T-cell (primary cell): Measurements from ENCODE around the gene NTM. TPM values are rescaled to one million over a fixed set of nuclear protein-coding genes. Genes with fewer than 3 reads are reported as not detected.

Experiments used
- ATAC-seq, 4 experiments: fragments of 200-7000 bp in 3 of 4; fragments of 150-1000 bp in 1 of 4; cut with Tn5 transposase; replicated peaks in 1 of 4; 1 replicate in 3 of 4; 2 replicates in 1 of 4; pipeline ENCODE4 v1.10.0; 2021; ENCODE audit warnings: moderate library complexity in 3 of 4, mild to moderate bottlenecking in 2 of 4, moderate number of reproducible peaks in 1 of 4
- CTCF ChIA-PET, 2 donors: fragments of 300-600 bp; sonication (Branson Sonifier 250); formaldehyde crosslinking; loops; one replicate each; lab custom pipeline; 2022; ENCODE audit warnings: antibody characterized with exemption in 2 of 2; lab: Charles Lee
- POLR2A ChIA-PET, 2 donors: fragments of 300-600 bp; sonication (Branson Sonifier 250); formaldehyde crosslinking; loops; one replicate each; lab custom pipeline; 2022; ENCODE audit warnings: antibody characterized with exemption in 2 of 2; lab: Charles Lee
- DNase-seq, 35 experiments: peaks; one replicate each; pipeline versions ENCODE4 v3.0.0 to v3.0.0-alpha.2; 2013 to 2023
- H3K27ac ChIP-seq: one replicate; pipeline ENCODE4 v1.5.1; 2013; ENCODE audit warnings: low read length
- H3K27me3 ChIP-seq, 2 experiments: replicated peaks in 1 of 2; 1 replicate in 1 of 2; 2 replicates in 1 of 2; pipeline versions ENCODE4 v1.6.1 to v1.7.0; 2013; ENCODE audit warnings: low read length in 1 of 2, mixed read lengths in 1 of 2; ENCODE audit not compliant: control insufficient read depth in 2 of 2, insufficient read depth in 2 of 2; ENCODE audit errors: extremely low read depth in 1 of 2
- H3K36me3 ChIP-seq, 2 donors: 1 replicate in 1 of 2; 2 replicates in 1 of 2; pipeline versions ENCODE4 v1.6.1 to v1.7.0; 2013; ENCODE audit warnings: low read length in 1 of 2; ENCODE audit not compliant: control insufficient read depth in 2 of 2, insufficient read depth in 1 of 2; ENCODE audit errors: extremely low read depth in 1 of 2
- H3K4me1 ChIP-seq, 2 experiments: 1 replicate in 1 of 2; 2 replicates in 1 of 2; pipeline versions ENCODE4 v1.6.1 to v1.7.0; 2013; ENCODE audit warnings: low read length in 2 of 2, mixed read lengths in 1 of 2; ENCODE audit not compliant: insufficient read depth in 2 of 2, control insufficient read depth in 1 of 2; ENCODE audit errors: extremely low read depth in 1 of 2
- H3K4me3 ChIP-seq, 2 donors: 1 replicate in 1 of 2; 2 replicates in 1 of 2; pipeline versions ENCODE4 v1.5.1 to v1.7.0; 2013; ENCODE audit warnings: mild to moderate bottlenecking in 2 of 2, low read length in 1 of 2, moderate library complexity in 1 of 2; ENCODE audit not compliant: control insufficient read depth in 1 of 2; ENCODE audit errors: extremely low read depth in 1 of 2
- H3K9me3 ChIP-seq: 2 replicates; pipeline ENCODE4 v1.7.0; 2013
- H3K27ac Mint-ChIP-seq, 2 donors: one replicate each; pipeline ENCODE4 v1.8.0; 2020 to 2021; ENCODE audit warnings: mild to moderate bottlenecking in 2 of 2, mixed read lengths in 2 of 2
- H3K27me3 Mint-ChIP-seq, 2 donors: one replicate each; pipeline ENCODE4 v1.8.0; 2021 to 2022; ENCODE audit warnings: mixed read lengths in 2 of 2
- H3K36me3 Mint-ChIP-seq: one replicate; pipeline ENCODE4 v1.8.0; 2021; ENCODE audit warnings: mixed read lengths
- H3K4me1 Mint-ChIP-seq, 3 donors: one replicate each; pipeline ENCODE4 v1.8.0; 2020 to 2022; ENCODE audit warnings: mixed read lengths in 3 of 3, mild to moderate bottlenecking in 1 of 3
- H3K4me3 Mint-ChIP-seq, 3 donors: one replicate each; pipeline ENCODE4 v1.8.0; 2020 to 2022; ENCODE audit warnings: mild to moderate bottlenecking in 3 of 3, mixed read lengths in 3 of 3, moderate library complexity in 3 of 3
- H3K9me3 Mint-ChIP-seq, 3 donors: one replicate each; pipeline ENCODE4 v1.8.0; 2020 to 2022; ENCODE audit warnings: mixed read lengths in 3 of 3
- WGBS: methylation state at CpG from one replicate; pipeline ENCODE4 v1.1.5; 2013; ENCODE audit warnings: missing lambda C conversion rate; ENCODE audit not compliant: insufficient coverage; 5-methylcytosine and 5-hydroxymethylcytosine counted together
- total RNA-seq, 35 experiments: library from RNA in 6 of 35; stranded (reverse) in 6 of 35; fragments of 120-200 nt in 1 of 35; gene quantifications; one replicate each; pipeline versions ENCODE4 v1.2.1 to v1.2.4 and lab custom pipeline; 2013 to 2026

The NTM gene
- total RNA-seq, 5 donors from 2014 or later (not counting 1 experiment from before 2014, with no cell fraction given) = not detected

GRCh38 chr11:132055296-132055695 is 684.9 kb downstream of the NTM start:
- Histone ChIP-seq H3K27me3 (no peaks in the 10 kb centered on the region), H3K9me3 (no peaks in the 10 kb centered on the region), H3K4me3 (no peak overlapping the region), H3K4me1 (no peaks in the 10 kb centered on the region), H3K36me3 (no peaks in the 10 kb centered on the region), H3K27ac (no peak overlapping the region)
- DNase-seq (no peak), ATAC-seq (no peak)
- H3K9me3 Mint-ChIP-seq = no peaks in the 10 kb centered on the region
- WGBS = 87% methylated on average over 4 of the region's 6 CpGs
- no peaks in the 10 kb centered on the region for H3K27me3 Mint-ChIP-seq
- H3K36me3 Mint-ChIP-seq = no peaks in the 10 kb centered on the region
- no peak overlapping the region for H3K4me3 Mint-ChIP-seq
- H3K4me1 Mint-ChIP-seq = no peaks in the 10 kb centered on the region
- CTCF ChIA-PET = no interaction called here
- POLR2A ChIA-PET = no interaction called here
- H3K27ac Mint-ChIP-seq = no peak overlapping the region

GRCh38 chr11:132056689-132057088 is 686.3 kb downstream of the NTM start:
- H3K27me3 Mint-ChIP-seq = no peaks in the 10 kb centered on the region
- H3K27me3 ChIP-seq = no peaks in the 10 kb centered on the region
- H3K27ac ChIP-seq = no peak overlapping the region
- WGBS = 71% methylated on average over 2 of the region's 6 CpGs
- H3K4me3 ChIP-seq = no peak overlapping the region
- no peaks in the 10 kb centered on the region for H3K36me3 Mint-ChIP-seq
- H3K4me3 Mint-ChIP-seq = no peak overlapping the region
- H3K4me1 Mint-ChIP-seq = no peaks in the 10 kb centered on the region
- POLR2A ChIA-PET = no interaction called here
- H3K9me3 ChIP-seq = no peaks in the 10 kb centered on the region
- H3K27ac Mint-ChIP-seq = no peak overlapping the region
- no peaks in the 10 kb centered on the region for H3K4me1 ChIP-seq
- CTCF ChIA-PET = no interaction called here
- H3K9me3 Mint-ChIP-seq = no peaks in the 10 kb centered on the region
- DNase-seq (no peak), ATAC-seq (no peak)
- no peaks in the 10 kb centered on the region for H3K36me3 ChIP-seq

GRCh38 chr11:132057266-132057665 is 686.9 kb downstream of the NTM start:
- ChIA-PET CTCF (no interaction called here), POLR2A (no interaction called here)
- H3K36me3 Mint-ChIP-seq = no peaks in the 10 kb centered on the region
- Histone ChIP-seq H3K36me3 (no peaks in the 10 kb centered on the region), H3K4me1 (no peaks in the 10 kb centered on the region), H3K4me3 (no peak overlapping the region), H3K9me3 (no peaks in the 10 kb centered on the region), H3K27ac (no peak overlapping the region), H3K27me3 (no peaks in the 10 kb centered on the region)
- 40% methylated on average over 1 of the region's 3 CpGs for WGBS
- DNase-seq = no peak
- H3K4me1 Mint-ChIP-seq = no peaks in the 10 kb centered on the region
- H3K4me3 Mint-ChIP-seq = no peak overlapping the region
- no peak overlapping the region for H3K27ac Mint-ChIP-seq
- H3K9me3 Mint-ChIP-seq = no peaks in the 10 kb centered on the region
- no peak for ATAC-seq
- H3K27me3 Mint-ChIP-seq = no peaks in the 10 kb centered on the region

- WGBS = 36% methylated on average over 3 of the region's 8 CpGs
- DNase-seq (no peak), ATAC-seq (peak in 1 of 4 experiments; percentile 20)
- Mint-ChIP-seq H3K36me3 (no peaks in the 10 kb centered on the region), H3K4me1 (no peaks in the 10 kb centered on the region), H3K27ac (no peak overlapping the region), H3K27me3 (no peaks in the 10 kb centered on the region), H3K9me3 (no peaks in the 10 kb centered on the region), H3K4me3 (no peak overlapping the region)
- ChIA-PET POLR2A (no interaction called here), CTCF (no interaction called here)
- no peak overlapping the region for H3K27ac ChIP-seq
- no peaks in the 10 kb centered on the region for H3K36me3 ChIP-seq
- no peak overlapping the region for H3K4me3 ChIP-seq
- H3K27me3 ChIP-seq = no peaks in the 10 kb centered on the region
- no peaks in the 10 kb centered on the region for H3K4me1 ChIP-seq
- H3K9me3 ChIP-seq = no peaks in the 10 kb centered on the region
These were observed 687.9 kb downstream of the NTM start for GRCh38 chr11:132058211-132058772.

- no peak overlapping the region for H3K4me3 ChIP-seq
- no peaks in the 10 kb centered on the region for H3K9me3 ChIP-seq
- H3K36me3 Mint-ChIP-seq = no peaks in the 10 kb centered on the region
- H3K4me1 ChIP-seq = no peaks in the 10 kb centered on the region
- H3K27me3 ChIP-seq = no peaks in the 10 kb centered on the region
- DNase-seq (no peak), ATAC-seq (no peak)
- no peaks in the 10 kb centered on the region for H3K36me3 ChIP-seq
- peaks cover 0 to under 1% (median 0%) of the 10 kb centered on the region in 3 donors for H3K9me3 Mint-ChIP-seq
- POLR2A ChIA-PET = no interaction called here
- no peaks in the 10 kb centered on the region for H3K27me3 Mint-ChIP-seq
- H3K27ac Mint-ChIP-seq = no peak overlapping the region
- H3K4me3 Mint-ChIP-seq = no peak overlapping the region
- CTCF ChIA-PET = no interaction called here
- no peaks in the 10 kb centered on the region for H3K4me1 Mint-ChIP-seq
- H3K27ac ChIP-seq = no peak overlapping the region
- no CpG with 5 or more reads among the region's 2 CpGs for WGBS
These were observed 690.2 kb downstream of the NTM start for GRCh38 chr11:132060567-132060966.

GRCh38 chr11:132062031-132062430 is 691.6 kb downstream of the NTM start:
- H3K4me3 Mint-ChIP-seq = no peak overlapping the region
- ChIA-PET POLR2A (no interaction called here), CTCF (no interaction called here)
- no peak for ATAC-seq
- no peaks in the 10 kb centered on the region for H3K4me1 Mint-ChIP-seq
- no peak overlapping the region for H3K27ac ChIP-seq
- H3K27me3 Mint-ChIP-seq = peaks cover 0 to 3% of the 10 kb centered on the region in 2 donors
- WGBS = no CpG with 5 or more reads among the region's 1 CpG
- H3K4me3 ChIP-seq = no peak overlapping the region
- H3K4me1 ChIP-seq = no peaks in the 10 kb centered on the region
- H3K36me3 Mint-ChIP-seq = no peaks in the 10 kb centered on the region
- peaks cover 0 to 13% (median 12%) of the 10 kb centered on the region in 3 donors for H3K9me3 Mint-ChIP-seq
- H3K36me3 ChIP-seq = no peaks in the 10 kb centered on the region
- no peak for DNase-seq
- no peak overlapping the region for H3K27ac Mint-ChIP-seq
- H3K27me3 ChIP-seq = no peaks in the 10 kb centered on the region
- H3K9me3 ChIP-seq = no peaks in the 10 kb centered on the region

- H3K36me3 Mint-ChIP-seq = no peaks in the 10 kb centered on the region
- ATAC-seq = no peak
- no peak for DNase-seq
- no peaks in the 10 kb centered on the region for H3K4me1 Mint-ChIP-seq
- Histone ChIP-seq H3K4me3 (no peak overlapping the region), H3K27ac (no peak overlapping the region), H3K36me3 (no peaks in the 10 kb centered on the region), H3K4me1 (no peaks in the 10 kb centered on the region), H3K9me3 (no peaks in the 10 kb centered on the region), H3K27me3 (no peaks in the 10 kb centered on the region)
- WGBS = 80% methylated on average over 1 of the region's 2 CpGs
- H3K9me3 Mint-ChIP-seq = peaks cover 0 to 16% (median 15%) of the 10 kb centered on the region in 3 donors
- H3K27me3 Mint-ChIP-seq = peaks cover 0 to 3% of the 10 kb centered on the region in 2 donors
- H3K4me3 Mint-ChIP-seq = no peak overlapping the region
- CTCF ChIA-PET = no interaction called here
- no peak overlapping the region for H3K27ac Mint-ChIP-seq
- POLR2A ChIA-PET = no interaction called here
These were observed 692.1 kb downstream of the NTM start for GRCh38 chr11:132062541-132062940.
